Fibroblast of peridontal ligament (primary cell): ENCODE data around the gene UBFD1.
A peak's percentile ranks its signal among the peaks of the same experiment; 100 is the strongest.
"Not testable (repeated sequence)": the region's sequence is repeated elsewhere in the genome, so short reads cannot be mapped to it uniquely, and the experiment has no call there.

Experiments used
- DNase-seq: peaks from one replicate; pipeline ENCODE4 v3.0.0-alpha.2; 2010; ENCODE audit errors: extremely low read depth

Gene UBFD1

DNA sequence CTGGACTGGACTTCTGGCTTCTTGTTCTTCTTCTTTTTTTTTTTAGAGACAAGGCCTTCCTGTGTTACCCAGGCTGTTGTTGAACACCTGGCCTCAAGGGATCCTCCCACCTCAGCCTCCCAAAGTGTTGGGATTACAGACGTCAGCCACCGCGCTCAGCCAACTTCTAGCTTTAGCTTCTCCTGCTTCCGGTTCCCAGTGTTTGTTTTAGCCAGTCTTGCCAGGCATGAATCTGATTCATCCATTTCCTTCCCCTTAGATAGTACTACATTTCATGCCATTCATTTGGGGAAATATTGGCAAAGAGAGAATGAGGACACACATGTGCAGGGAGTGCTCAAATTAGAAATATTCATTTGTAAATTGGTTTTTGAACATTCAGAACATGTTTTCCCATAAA lies 50.7 kb downstream of the UBFD1 start:
- peak; percentile 18 for DNase-seq

DNA sequence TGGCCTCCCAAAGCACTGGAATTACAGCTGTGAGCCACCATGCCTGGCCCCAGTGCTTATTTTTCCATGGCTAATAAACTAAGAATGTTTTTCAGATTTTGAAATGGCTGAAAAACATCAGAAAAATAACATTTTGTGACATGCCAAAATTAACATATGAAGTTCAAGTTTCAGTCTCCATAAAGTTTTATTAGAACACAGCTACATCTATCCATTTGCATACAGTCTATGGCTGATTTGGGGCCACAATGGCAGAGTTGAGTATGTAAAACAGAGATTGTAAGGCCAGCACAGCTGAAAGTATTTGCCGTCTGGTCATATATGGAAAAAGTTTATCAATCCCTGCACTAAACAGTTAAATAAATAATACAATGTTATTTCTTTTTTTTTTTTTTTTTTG lies 52.4 kb downstream of the UBFD1 start:
- DNase-seq = no peak

DNA sequence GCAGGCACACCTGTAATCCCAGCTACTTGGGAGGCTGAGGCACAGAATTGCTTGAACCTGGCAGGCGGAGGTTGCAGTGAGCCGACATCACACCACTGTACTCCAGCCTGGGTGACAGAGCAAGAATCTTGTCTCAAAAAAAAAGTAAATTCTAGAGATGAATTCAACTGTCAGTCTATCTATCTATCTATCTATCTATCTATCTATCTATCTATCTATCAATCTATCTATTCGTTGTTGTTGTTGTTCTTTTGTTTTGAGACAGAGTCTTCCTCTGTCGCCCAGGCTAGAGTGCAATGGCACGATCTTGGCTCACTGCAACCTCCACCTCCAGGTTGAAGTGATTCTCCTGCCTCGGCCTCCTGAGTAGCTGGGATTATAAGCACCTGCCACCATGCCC lies 53.4 kb downstream of the UBFD1 start:
- DNase-seq = not testable (repeated sequence)

GRCh38 chr16:23611936-23612335 lies 54.4 kb downstream of the UBFD1 start:
- DNase-seq = no peak

GRCh38 chr16:23615805-23616204 lies 58.3 kb downstream of the UBFD1 start:
- DNase-seq = no peak
